Measurements from ENCODE around the gene RNF214.
"Not testable (repeated sequence)": the region's sequence is repeated elsewhere in the genome, so short reads cannot be mapped to it uniquely, and the experiment has no call there.

RNF214 gene

GRCh38 chr11:117318738-117319137 lies 86.3 kb downstream of the RNF214 start:
- DNase-seq, result no peak

GRCh38 chr11:117319214-117319840 lies 86.9 kb downstream of the RNF214 start:
- no peak for DNase-seq

GRCh38 chr11:117327255-117327566 lies 94.7 kb downstream of the RNF214 start:
- not testable (repeated sequence) for DNase-seq

- peak; percentile 97 for DNase-seq
Observed at GRCh38 chr11:117327567-117328374, 95.3 kb downstream of the RNF214 start, which contains the start of gene CEP164. Gene CEP164, plus strand, starts transcription at chr11:117327854. Its CDS starts 10,733 bp downstream, at chr11:117338587.

GRCh38 chr11:117328375-117329010 lies 96.0 kb downstream of the RNF214 start:
- no peak for DNase-seq

- no peak for DNase-seq
Observed at GRCh38 chr11:117332843-117333242, 100.4 kb downstream of the RNF214 start.

- DNase-seq, result no peak
Observed at GRCh38 chr11:117333917-117334316, 101.4 kb downstream of the RNF214 start.

- no peak for DNase-seq
Observed at GRCh38 chr11:117334896-117335295, 102.4 kb downstream of the RNF214 start.

- DNase-seq, result no peak
Observed at GRCh38 chr11:117335399-117335798, 102.9 kb downstream of the RNF214 start.

Data from 8988T (cell line).